HCT116 (cell line): Measurements from ENCODE around the gene EIF2B4. TPM values are rescaled to one million over a fixed set of nuclear protein-coding genes. Genes with fewer than 3 reads are reported as not detected.

Source experiments
- ATAC-seq: fragments of 200-7000 bp; cut with Tn5 transposase; 2 replicates; pipeline ENCODE4 v1.9.1; 2020; ENCODE audit warnings: mild to moderate bottlenecking, moderate library complexity
- BruUV-seq: library from RNA; stranded (reverse); fragments of 400-500 nt; replicated peaks from 2 replicates; lab custom pipeline; 2021; lab: Mats Ljungman, UMichigan
- CTCF ChIA-PET: fragments of 300-600 bp; sonication (Branson Sonifier 250); formaldehyde crosslinking; loops from one replicate; lab custom pipeline; 2021; ENCODE audit warnings: antibody characterized with exemption; lab: Charles Lee
- POLR2A ChIA-PET: fragments of 300-600, 350-600 bp; sonication (Branson Sonifier 250); formaldehyde crosslinking; loops from one replicate; lab custom pipeline; 2021; ENCODE audit warnings: antibody characterized with exemption; lab: Charles Lee
- RAD21 ChIA-PET, 2 experiments: fragments of 300-600 bp; sonication (Branson Sonifier 250); formaldehyde crosslinking; loops; one replicate each; lab custom pipeline; 2023; ENCODE audit warnings: low total read pairs in 2 of 2; ENCODE audit not compliant: uncharacterized antibody in 2 of 2, unreplicated experiment in 2 of 2, low non-redundant PET in 1 of 2; lab: Charles Lee
- DNase-seq: peaks from one replicate; pipeline ENCODE4 v3.0.0-alpha.2; 2010; ENCODE audit warnings: low read depth, low spot score
- H2AFZ ChIP-seq: fragments of 200-600 bp; shearing (Covaris generic), sonication (generic); 2 replicates; pipeline ENCODE4 v1.6.1; 2017; ENCODE audit warnings: low read depth, mixed run types, mixed read lengths, antibody characterized with exemption, low read length; ENCODE audit not compliant: poor library complexity, severe bottlenecking
- H3K27ac ChIP-seq: 2 replicates; pipeline ENCODE4 v1.5.1; 2012; ENCODE audit warnings: low read depth, low read length
- H3K27me3 ChIP-seq: fragments of 200-600 bp; sonication (generic); 2 replicates; pipeline ENCODE4 v1.6.1; 2016; ENCODE audit warnings: mixed run types, low read length, mixed read lengths; ENCODE audit not compliant: insufficient read depth
- H3K36me3 ChIP-seq, 2 experiments: fragments of 200-500 bp in 1 of 2; fragments of 200-600 bp in 1 of 2; sonication (Bioruptor generic) in 1 of 2; sonication (generic) in 1 of 2; 2 replicates each; pipeline versions ENCODE4 v1.5.1 to v1.6.1; 2014 to 2016; ENCODE audit warnings: low read length in 2 of 2, inconsistent platforms in 1 of 2, mixed read lengths in 1 of 2, mixed run types in 1 of 2; ENCODE audit not compliant: insufficient read depth in 2 of 2, control insufficient read depth in 1 of 2
- H3K4me1 ChIP-seq, 2 experiments: fragments of 200-600 bp in 1 of 2; sonication (generic) in 1 of 2; 2 replicates each; pipeline versions ENCODE4 v1.5.1 to v1.6.1; 2012 to 2017; ENCODE audit warnings: low read length in 2 of 2, inconsistent platforms in 1 of 2, mild to moderate bottlenecking in 1 of 2, mixed read lengths in 1 of 2, mixed run types in 1 of 2, moderate library complexity in 1 of 2; ENCODE audit not compliant: insufficient read depth in 2 of 2, control insufficient read depth in 1 of 2
- H3K4me2 ChIP-seq: fragments of 200-600 bp; sonication (generic); 2 replicates; pipeline ENCODE4 v1.6.1; 2017; ENCODE audit warnings: mixed run types, low read length, mixed read lengths
- H3K4me3 ChIP-seq, 2 experiments: fragments of 200-600 bp in 1 of 2; sonication (generic) in 1 of 2; replicated peaks in 1 of 2; 2 replicates each; pipeline ENCODE4 v1.5.1; 2011 to 2016; ENCODE audit warnings: low read length in 2 of 2, control low read depth in 1 of 2, low read depth in 1 of 2, mild to moderate bottlenecking in 1 of 2, mixed read lengths in 1 of 2, mixed run types in 1 of 2
- H3K79me2 ChIP-seq: fragments of 200-600 bp; sonication (generic); 2 replicates; pipeline ENCODE4 v1.6.1; 2017; ENCODE audit warnings: mild to moderate bottlenecking, mixed run types, low read length, moderate library complexity, mixed read lengths; ENCODE audit not compliant: insufficient read depth
- H3K9ac ChIP-seq: fragments of 200-600 bp; sonication (generic); 2 replicates; pipeline ENCODE4 v1.6.1; 2016; ENCODE audit warnings: low read length, mixed read lengths
- H3K9me2 ChIP-seq: fragments of 200-600 bp; sonication (generic), shearing (Covaris generic); 2 replicates; pipeline ENCODE4 v1.6.1; 2017; ENCODE audit warnings: mixed run types, mild to moderate bottlenecking, moderate library complexity; ENCODE audit not compliant: insufficient read depth
- H3K9me3 ChIP-seq, 2 experiments: fragments of 200-500 bp in 1 of 2; fragments of 200-600 bp in 1 of 2; sonication (Bioruptor generic) in 1 of 2; sonication (generic) in 1 of 2; 2 replicates each; pipeline ENCODE4 v1.6.1; 2014 to 2017; ENCODE audit warnings: low read length in 2 of 2, mixed read lengths in 2 of 2, inconsistent platforms in 1 of 2, low read depth in 1 of 2, mild to moderate bottlenecking in 1 of 2, mixed run types in 1 of 2, moderate library complexity in 1 of 2; ENCODE audit not compliant: control insufficient read depth in 1 of 2, insufficient read depth in 1 of 2
- H4K20me1 ChIP-seq: fragments of 200-600 bp; sonication (generic), shearing (Covaris generic); 2 replicates; pipeline ENCODE4 v1.6.1; 2017; ENCODE audit warnings: mixed run types, mild to moderate bottlenecking, moderate library complexity; ENCODE audit not compliant: insufficient read depth
- ATF3 ChIP-seq: IDR thresholded peaks from 2 replicates; pipeline ENCODE4 v1.6.1; 2012
- CEBPB ChIP-seq: IDR thresholded peaks from 2 replicates; pipeline ENCODE4 v1.6.1; 2012; ENCODE audit warnings: low read depth
- CTCF ChIP-seq, 3 experiments: fragments of 200-600 bp in 1 of 3; sonication (generic) in 1 of 3; IDR thresholded peaks in 2 of 3; conservative IDR thresholded peaks in 1 of 3; 2 replicates each; pipeline ENCODE4 v1.5.1; 2012 to 2017; ENCODE audit warnings: low read depth in 2 of 3, low read length in 2 of 3, antibody characterized with exemption in 1 of 3, borderline replicate concordance in 1 of 3, control low read depth in 1 of 3, mild to moderate bottlenecking in 1 of 3, mixed read lengths in 1 of 3, mixed run types in 1 of 3, moderate library complexity in 1 of 3; ENCODE audit not compliant: insufficient read depth in 1 of 3
- EGR1 ChIP-seq: IDR thresholded peaks from 2 replicates; pipeline ENCODE4 v1.6.1; 2012; ENCODE audit warnings: low read depth
- ELF1 ChIP-seq: IDR thresholded peaks from 2 replicates; pipeline ENCODE4 v1.6.1; 2012; ENCODE audit warnings: low read depth, borderline replicate concordance
- EZH2 ChIP-seq: fragments of 200-600 bp; sonication (generic); IDR thresholded peaks from 2 replicates; pipeline ENCODE4 v1.6.1; 2017; ENCODE audit warnings: antibody characterized with exemption, mixed run types
- EZH2phosphoT487 ChIP-seq: fragments of 200-600 bp; IDR thresholded peaks from 2 replicates; pipeline ENCODE4 v1.6.1; 2018; ENCODE audit warnings: antibody characterized with exemption, borderline replicate concordance
- JUND ChIP-seq: IDR thresholded peaks from 2 replicates; pipeline ENCODE4 v1.6.1; 2012
- MAX ChIP-seq: IDR thresholded peaks from 2 replicates; pipeline ENCODE4 v1.6.1; 2012
- REST ChIP-seq: IDR thresholded peaks from 2 replicates; pipeline ENCODE4 v1.6.1; 2012; ENCODE audit warnings: low read depth
- ZBTB33 ChIP-seq: IDR thresholded peaks from 2 replicates; pipeline ENCODE4 v1.6.1; 2011; ENCODE audit warnings: mild to moderate bottlenecking, low read length, moderate library complexity; ENCODE audit not compliant: insufficient replicate concordance; ENCODE audit errors: extremely low read depth
- ZFX ChIP-seq: fragments of 450-650 bp; IDR thresholded peaks from 2 replicates; pipeline ENCODE4 v1.6.1; 2017
- intact Hi-C: fragments of 100-400 bp; cut with micrococcal nuclease; formaldehyde crosslinking; loops from 2 replicates; pipeline ENCODE4 v1.10.0; 2022
- total RNA-seq: library from RNA; stranded (reverse); gene quantifications from one replicate; pipeline ENCODE4 v1.2.1, GENCODE V29; 2021; ENCODE audit not compliant: unreplicated experiment

Gene EIF2B4
- total RNA-seq, 1 experiment from 2014 or later, result 43.8 TPM

GRCh38 chr2:27393225-27393624 lies 23.1 kb upstream of the EIF2B4 start (continued):
- no peak for TF ChIP-seq CTCF (IDR thresholded peaks at IDR 0.05 in 2 of 3, conservative IDR thresholded peaks at IDR 0.05 in 1 of 3; ENCODE audit: borderline replicate concordance in 1 of 3, insufficient read depth in 1 of 3, low read depth in 2 of 3, low read length in 2 of 3)
- TF ChIP-seq EGR1, result no peak
- TF ChIP-seq JUND, result no peak
- TF ChIP-seq ATF3, result no peak
- TF ChIP-seq MAX, result no peak
- no peak for TF ChIP-seq ELF1

- peaks cover 99% of the 10 kb centered on the region for H3K79me2 ChIP-seq
- CTCF ChIA-PET, result no interaction called here
- no peak for TF ChIP-seq REST
- TF ChIP-seq ZBTB33, result no peak
- TF ChIP-seq EZH2phosphoT487, result no peak
- no peak for TF ChIP-seq CEBPB
- no peak for TF ChIP-seq EGR1
- TF ChIP-seq EZH2, result no peak
- TF ChIP-seq ZFX, result no peak
- no peak for TF ChIP-seq CTCF (IDR thresholded peaks at IDR 0.05 in 2 of 3, conservative IDR thresholded peaks at IDR 0.05 in 1 of 3; ENCODE audit: borderline replicate concordance in 1 of 3, insufficient read depth in 1 of 3, low read depth in 2 of 3, low read length in 2 of 3)
Measured at GRCh38 chr2:27390822-27391679, 20.9 kb upstream of the EIF2B4 start.

More at GRCh38 chr2:27390822-27391679, 20.9 kb upstream of the EIF2B4 start:
- Histone ChIP-seq H2AFZ (no peak overlapping the region), H3K27ac (no peak overlapping the region), H3K9me2 (no peaks in the 10 kb centered on the region), H3K9me3 (no peaks in the 10 kb centered on the region), H3K4me3 (no peak overlapping the region), H4K20me1 (peaks cover 10% of the 10 kb centered on the region; the same call in 1 of the 2 replicates), H3K27me3 (no peaks in the 10 kb centered on the region), H3K4me2 (no peak overlapping the region), H3K36me3 (peaks cover 7 to 24% of the 10 kb centered on the region in 2 experiments; a peak in 2 of 4 replicates), H3K9ac (no peak overlapping the region), H3K4me1 (peaks cover 2 to 4% of the 10 kb centered on the region in 2 experiments; a peak in 2 of 4 replicates)
- intact Hi-C loops, result no loop called here
- ATAC-seq (no peak), DNase-seq (no peak)
- ChIA-PET RAD21 (no interaction called here), POLR2A (no interaction called here)
- BruUV-seq, result no TSS peak
